HL-60 (cell line): ENCODE data around the gene C20orf173.

Experiments
- CTCF ChIP-seq: IDR thresholded peaks from one replicate; pipeline ENCODE4 v1.5.1; 2011; ENCODE audit warnings: low read length, control low read depth, inconsistent platforms; ENCODE audit not compliant: insufficient read depth
- POLR2AphosphoS5 ChIP-seq: IDR thresholded peaks from 2 replicates; pipeline ENCODE4 v1.6.1; 2012; ENCODE audit warnings: low read depth
- SPI1 ChIP-seq: IDR thresholded peaks from 2 replicates; pipeline ENCODE4 v1.6.1; 2012; ENCODE audit warnings: low read depth, mild to moderate bottlenecking, borderline replicate concordance

- TF ChIP-seq CTCF (no peak), POLR2AphosphoS5 (no peak), SPI1 (no peak)
Measured at GRCh38 chr20:35506872-35507638, 22.4 kb downstream of the C20orf173 start.
